22Rv1 (cell line): ENCODE measurements around the gene KRTAP9-1.

Source experiments
- ZFX ChIP-seq: fragments of 450-650 bp; IDR thresholded peaks from 2 replicates; pipeline ENCODE4 v1.6.1; 2017; ENCODE audit warnings: antibody characterized with exemption, borderline replicate concordance
- TF ChIP-seq, protein P1 (sequence below): fragments of 450-650 bp; IDR thresholded peaks from 2 replicates; pipeline ENCODE4 v1.5.1; 2017; ENCODE audit warnings: mild to moderate bottlenecking

DNA sequence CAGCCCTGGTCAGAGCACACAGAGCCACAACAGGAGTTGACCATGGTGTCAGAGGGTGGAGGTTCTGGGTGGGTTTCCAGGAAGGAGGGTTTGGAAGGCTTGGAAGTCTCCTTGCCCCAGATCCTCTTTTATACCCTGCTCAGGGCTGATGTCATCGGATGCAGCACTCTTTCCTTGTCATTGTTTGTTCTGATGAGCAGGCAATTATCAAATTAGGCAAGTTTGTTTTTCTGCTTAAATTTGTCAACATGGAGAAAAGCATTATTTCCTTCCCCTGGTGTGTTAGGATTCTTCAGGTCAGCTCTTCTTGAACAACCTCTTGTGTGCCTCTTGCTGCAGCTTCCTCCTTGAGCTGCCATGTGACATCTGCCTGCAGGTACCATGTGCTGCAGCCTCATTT, 29.0 kb upstream of the KRTAP9-1 start, which contains the start of gene KRTAP4-4:
- TF ChIP-seq, protein P1, sequence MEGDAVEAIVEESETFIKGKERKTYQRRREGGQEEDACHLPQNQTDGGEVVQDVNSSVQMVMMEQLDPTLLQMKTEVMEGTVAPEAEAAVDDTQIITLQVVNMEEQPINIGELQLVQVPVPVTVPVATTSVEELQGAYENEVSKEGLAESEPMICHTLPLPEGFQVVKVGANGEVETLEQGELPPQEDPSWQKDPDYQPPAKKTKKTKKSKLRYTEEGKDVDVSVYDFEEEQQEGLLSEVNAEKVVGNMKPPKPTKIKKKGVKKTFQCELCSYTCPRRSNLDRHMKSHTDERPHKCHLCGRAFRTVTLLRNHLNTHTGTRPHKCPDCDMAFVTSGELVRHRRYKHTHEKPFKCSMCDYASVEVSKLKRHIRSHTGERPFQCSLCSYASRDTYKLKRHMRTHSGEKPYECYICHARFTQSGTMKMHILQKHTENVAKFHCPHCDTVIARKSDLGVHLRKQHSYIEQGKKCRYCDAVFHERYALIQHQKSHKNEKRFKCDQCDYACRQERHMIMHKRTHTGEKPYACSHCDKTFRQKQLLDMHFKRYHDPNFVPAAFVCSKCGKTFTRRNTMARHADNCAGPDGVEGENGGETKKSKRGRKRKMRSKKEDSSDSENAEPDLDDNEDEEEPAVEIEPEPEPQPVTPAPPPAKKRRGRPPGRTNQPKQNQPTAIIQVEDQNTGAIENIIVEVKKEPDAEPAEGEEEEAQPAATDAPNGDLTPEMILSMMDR = no peak
- TF ChIP-seq ZFX = no peak
